HL-60 (cell line): ENCODE results near the gene DFFA.

ENCODE experiments used
- CTCF ChIP-seq: IDR thresholded peaks from one replicate; pipeline ENCODE4 v1.5.1; 2011; ENCODE audit warnings: low read length, control low read depth, inconsistent platforms; ENCODE audit not compliant: insufficient read depth
- SPI1 ChIP-seq: IDR thresholded peaks from 2 replicates; pipeline ENCODE4 v1.6.1; 2012; ENCODE audit warnings: low read depth, mild to moderate bottlenecking, borderline replicate concordance

GRCh38 chr1:10480614-10481013 is 8.3 kb upstream of the DFFA start:
- TF ChIP-seq CTCF: no peak
- TF ChIP-seq SPI1: no peak
